GOT3 (cell line): Measurements from ENCODE around the gene SPATA9.

Experiments
- DNase-seq: peaks from one replicate; lab custom pipeline; 2025; ENCODE audit warnings: mixed read lengths; lab: John Stamatoyannopoulos, UW

The SPATA9 gene

DNA sequence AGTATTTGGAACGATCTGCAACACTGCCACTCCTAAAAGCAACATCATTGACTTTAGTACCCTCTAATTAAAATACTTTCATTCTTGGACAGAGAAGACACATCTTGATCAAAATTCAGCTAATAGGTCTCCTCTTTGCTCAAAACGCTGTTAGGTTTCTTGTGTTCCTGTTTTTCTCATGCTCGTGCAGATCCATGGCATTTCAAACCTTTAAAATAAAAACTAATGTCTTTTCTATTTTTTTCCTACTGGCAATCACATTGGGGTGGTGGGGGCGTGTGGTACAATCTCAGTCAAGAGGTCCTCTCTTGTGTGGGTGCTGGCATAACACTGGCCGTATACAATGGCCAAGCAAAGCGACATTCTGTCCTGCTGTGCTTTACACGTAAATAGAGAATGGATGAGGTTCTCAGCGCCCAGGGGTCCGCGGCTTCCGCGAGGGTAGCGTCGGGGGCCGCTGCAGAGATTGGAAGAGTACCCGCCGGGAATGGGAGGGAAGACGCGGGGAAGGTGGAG lies 63.2 kb downstream of the SPATA9 start:
- DNase-seq = no peak

DNA sequence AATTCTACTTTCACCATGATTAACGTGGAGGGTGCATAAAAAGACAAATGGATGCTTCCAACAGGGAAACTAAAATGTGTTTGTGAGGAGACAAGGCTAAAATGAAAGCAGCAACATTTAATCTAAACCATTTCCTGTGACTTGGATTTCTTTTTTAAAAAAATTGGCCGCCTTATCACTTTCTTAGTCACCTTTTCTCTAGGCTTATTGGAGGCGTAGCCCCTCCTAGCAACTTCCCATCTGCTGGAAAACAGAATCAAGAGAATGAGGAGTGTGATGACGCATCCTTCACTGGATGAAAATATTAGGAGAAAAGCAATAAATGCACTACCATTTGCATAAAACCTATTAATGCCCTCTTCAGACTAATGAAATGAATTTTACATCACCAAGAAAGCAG lies 63.7 kb downstream of the SPATA9 start:
- no peak for DNase-seq

DNA sequence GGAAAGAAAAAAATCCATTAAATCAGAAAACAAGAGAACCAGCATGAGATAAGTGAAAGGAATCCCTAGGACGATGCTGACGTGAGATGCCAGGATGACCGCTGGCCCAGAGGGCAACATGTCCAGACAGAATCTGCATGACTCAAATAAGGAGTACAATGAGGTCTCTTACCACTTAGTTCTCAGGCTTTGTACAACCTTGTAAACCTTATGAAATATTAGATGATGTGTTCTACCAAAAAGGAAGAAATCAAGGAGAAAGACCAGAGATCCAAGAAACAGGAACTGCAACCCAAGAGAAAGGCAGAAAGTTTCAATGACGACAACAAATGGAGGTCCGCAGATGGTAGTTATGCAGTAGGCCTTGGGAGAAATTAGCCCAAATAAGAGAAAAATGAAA lies 65.7 kb downstream of the SPATA9 start:
- DNase-seq = no peak

DNA sequence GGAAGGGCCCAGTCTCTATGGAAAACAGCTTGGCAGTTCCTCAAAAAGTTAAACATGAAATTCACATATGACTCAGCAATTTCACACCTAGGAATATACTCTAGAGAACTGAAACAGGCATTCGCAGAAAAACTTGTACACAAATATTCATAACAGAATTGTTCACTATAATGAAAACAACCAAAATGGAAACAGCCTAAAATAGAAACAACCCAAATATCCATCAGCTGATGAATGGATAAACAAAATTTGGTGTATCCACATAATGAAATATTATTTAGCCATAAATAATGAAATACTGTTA lies 67.7 kb downstream of the SPATA9 start:
- no peak for DNase-seq

DNA sequence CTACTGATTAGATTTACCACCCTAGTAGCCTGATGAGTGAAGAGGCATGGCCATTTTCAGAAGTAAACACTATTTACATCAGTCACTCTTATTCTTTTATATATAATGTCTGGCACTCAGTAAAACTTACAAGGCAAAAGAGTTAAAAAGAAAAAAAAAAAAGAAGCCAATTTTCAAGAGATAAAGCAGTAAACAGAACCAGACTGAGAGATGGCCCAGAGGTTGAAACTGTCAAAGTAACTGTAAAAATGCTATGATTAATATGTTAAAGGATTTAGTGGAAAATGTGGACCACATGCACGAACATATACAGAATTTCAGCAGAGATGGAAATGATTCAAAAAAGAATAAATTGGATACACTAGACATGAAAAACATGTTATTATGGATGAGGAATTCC lies 69.3 kb downstream of the SPATA9 start:
- no peak for DNase-seq

DNA sequence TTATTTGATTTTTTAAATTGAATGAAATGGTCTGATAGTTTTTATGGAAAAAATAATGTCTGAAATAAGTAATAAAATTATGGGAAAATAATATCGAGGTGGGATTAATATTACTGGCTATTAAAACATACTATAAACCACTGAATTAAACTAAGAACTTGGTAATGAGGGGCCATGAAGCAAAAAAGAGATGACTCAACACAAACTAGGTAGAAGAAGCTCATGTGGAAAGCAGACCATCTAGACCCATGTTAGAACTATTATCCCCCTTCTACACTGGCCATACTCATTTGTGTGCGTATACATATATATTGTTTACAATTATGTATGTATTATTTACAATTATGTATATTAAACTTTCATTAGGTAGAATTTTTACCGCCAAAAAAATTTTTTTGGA lies 71.4 kb downstream of the SPATA9 start:
- no peak for DNase-seq

DNA sequence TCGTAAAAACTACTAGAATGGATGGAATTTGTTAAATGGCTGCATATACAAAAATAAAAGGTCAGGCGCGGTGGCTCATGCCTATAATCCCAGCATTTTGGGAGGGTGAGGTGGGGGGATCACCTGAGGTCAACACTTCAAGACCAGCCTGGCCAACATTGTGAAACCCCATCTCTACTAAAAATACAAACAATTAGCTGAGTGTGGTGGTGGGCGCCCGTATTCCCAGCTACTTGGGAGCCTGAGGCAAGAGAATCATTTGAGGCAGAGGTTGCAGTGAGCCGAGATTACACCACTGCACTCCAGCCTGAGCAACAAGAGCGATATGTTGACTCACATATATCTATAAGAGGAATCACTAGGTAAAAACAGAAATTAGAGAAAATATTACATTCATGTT lies 72.2 kb downstream of the SPATA9 start:
- no peak for DNase-seq

DNA sequence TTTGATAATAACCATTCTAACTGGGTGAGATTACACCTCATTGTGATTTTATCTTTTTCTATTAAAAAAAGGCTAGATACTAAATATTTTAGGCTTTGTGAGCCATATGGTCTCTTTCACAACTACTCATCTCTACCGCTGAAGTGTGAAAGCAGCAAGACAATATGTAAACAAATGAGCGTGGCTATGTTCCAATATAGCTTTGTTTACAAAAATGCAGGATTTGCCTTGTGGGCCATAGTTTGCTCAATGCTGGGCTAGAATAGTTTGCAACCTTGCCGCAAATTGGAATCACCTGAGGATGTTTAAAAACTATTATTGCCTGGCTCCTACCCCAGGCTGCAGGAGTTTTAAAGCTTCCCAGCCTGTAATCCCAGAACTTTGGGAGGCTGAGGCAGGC lies 73.1 kb downstream of the SPATA9 start:
- DNase-seq = no peak
